Loucy (cell line): ENCODE data around the gene MT2A.

Experiments used
- H2AFZ ChIP-seq: fragments of 200-600 bp; sonication (generic); 2 replicates; pipeline ENCODE4 v1.6.0; 2016; ENCODE audit warnings: antibody characterized with exemption, mild to moderate bottlenecking, low read length, moderate library complexity
- H3F3A ChIP-seq: fragments of 200-600 bp; 2 replicates; pipeline ENCODE4 v1.6.0; 2016; ENCODE audit warnings: antibody characterized with exemption, low read depth, mild to moderate bottlenecking
- H3K27me3 ChIP-seq: fragments of 200-600 bp; sonication (generic); 2 replicates; pipeline ENCODE4 v1.6.1; 2014; ENCODE audit warnings: low read length, mild to moderate bottlenecking; ENCODE audit not compliant: insufficient read depth, poor library complexity, severe bottlenecking
- H3K36me3 ChIP-seq: fragments of 200-600 bp; sonication (generic); 2 replicates; pipeline ENCODE4 v1.6.1; 2016; ENCODE audit warnings: low read length; ENCODE audit not compliant: insufficient read depth
- H3K4me1 ChIP-seq: fragments of 200-600 bp; sonication (generic); 2 replicates; pipeline ENCODE4 v1.5.1; 2014; ENCODE audit warnings: low read length, mild to moderate bottlenecking; ENCODE audit not compliant: insufficient read depth, poor library complexity, severe bottlenecking
- H3K4me2 ChIP-seq: fragments of 200-600 bp; sonication (generic); 2 replicates; pipeline ENCODE4 v1.6.0; 2014; ENCODE audit warnings: antibody characterized with exemption, low read length, low read depth, mild to moderate bottlenecking; ENCODE audit not compliant: poor library complexity, severe bottlenecking
- H3K4me3 ChIP-seq: fragments of 200-600 bp; sonication (generic); 2 replicates; pipeline ENCODE4 v1.5.1; 2014; ENCODE audit warnings: low read length, mild to moderate bottlenecking, mixed read lengths; ENCODE audit not compliant: poor library complexity, severe bottlenecking
- H3K79me2 ChIP-seq: fragments of 200-600 bp; sonication (generic); 2 replicates; pipeline ENCODE4 v1.6.1; 2014; ENCODE audit warnings: low read length; ENCODE audit not compliant: insufficient read depth
- H3K9ac ChIP-seq: fragments of 200-600 bp; sonication (generic); 2 replicates; pipeline ENCODE4 v1.6.0; 2014; ENCODE audit warnings: mild to moderate bottlenecking, low read depth, low read length, moderate library complexity; ENCODE audit not compliant: poor library complexity, severe bottlenecking
- H3K9me2 ChIP-seq: fragments of 200-600 bp; sonication (generic); replicated peaks from 2 replicates; pipeline ENCODE4 v1.6.1; 2016; ENCODE audit warnings: low read depth, low read length, mixed read lengths
- H3K9me3 ChIP-seq: fragments of 200-600 bp; sonication (generic); 2 replicates; pipeline ENCODE4 v1.6.1; 2014; ENCODE audit warnings: mild to moderate bottlenecking, antibody characterized with exemption, low read length, low read depth; ENCODE audit not compliant: insufficient read depth
- H4K20me1 ChIP-seq: fragments of 200-600 bp; sonication (generic); 2 replicates; pipeline ENCODE4 v1.6.0; 2014; ENCODE audit warnings: antibody characterized with exemption, low read length, mild to moderate bottlenecking; ENCODE audit not compliant: insufficient read depth, poor library complexity, severe bottlenecking
- EZH2phosphoT487 ChIP-seq: fragments of 200-600 bp; IDR thresholded peaks from 2 replicates; pipeline ENCODE4 v1.6.1; 2018; ENCODE audit warnings: antibody characterized with exemption, mild to moderate bottlenecking, moderate library complexity, borderline replicate concordance
- TF ChIP-seq, protein P1 (sequence below): fragments of 200-600 bp; sonication (generic); conservative IDR thresholded peaks from 2 replicates; pipeline ENCODE4 v1.5.1; 2014; ENCODE audit warnings: mild to moderate bottlenecking, antibody characterized with exemption, low read length

Gene MT2A

DNA sequence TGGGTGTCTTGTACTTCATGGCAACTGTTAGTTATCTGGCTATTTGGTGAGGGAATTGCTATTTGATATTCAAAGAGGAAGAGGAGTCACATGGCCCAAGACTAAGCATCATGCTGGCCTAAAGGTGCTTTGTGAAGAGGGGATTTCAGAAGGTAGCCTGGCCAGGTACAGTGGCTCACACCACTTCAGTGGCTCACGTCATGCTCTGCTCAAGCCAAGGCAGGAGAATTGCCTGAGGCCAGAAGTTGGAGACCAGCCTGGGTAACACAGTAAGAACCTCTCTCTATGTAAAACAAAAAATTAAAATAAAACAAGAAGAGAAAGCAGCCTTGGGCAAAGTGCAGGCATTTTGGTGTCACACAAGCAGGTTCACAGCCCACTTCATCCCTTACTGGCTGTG, 36.9 kb downstream of the MT2A start:
- Histone ChIP-seq H3K4me1 (no peaks in the 10 kb centered on the region), H2AFZ (no peak overlapping the region), H3K36me3 (no peaks in the 10 kb centered on the region), H3K9ac (no peak overlapping the region), H3K27me3 (no peaks in the 10 kb centered on the region), H3K9me2 (no peaks in the 10 kb centered on the region), H3K4me3 (no peak overlapping the region), H3K9me3 (no peaks in the 10 kb centered on the region), H3K4me2 (no peak overlapping the region), H3F3A (no peaks in the 10 kb centered on the region), H3K79me2 (no peaks in the 10 kb centered on the region), H4K20me1 (no peaks in the 10 kb centered on the region)
- no peak for TF ChIP-seq EZH2phosphoT487
- TF ChIP-seq, protein P1, sequence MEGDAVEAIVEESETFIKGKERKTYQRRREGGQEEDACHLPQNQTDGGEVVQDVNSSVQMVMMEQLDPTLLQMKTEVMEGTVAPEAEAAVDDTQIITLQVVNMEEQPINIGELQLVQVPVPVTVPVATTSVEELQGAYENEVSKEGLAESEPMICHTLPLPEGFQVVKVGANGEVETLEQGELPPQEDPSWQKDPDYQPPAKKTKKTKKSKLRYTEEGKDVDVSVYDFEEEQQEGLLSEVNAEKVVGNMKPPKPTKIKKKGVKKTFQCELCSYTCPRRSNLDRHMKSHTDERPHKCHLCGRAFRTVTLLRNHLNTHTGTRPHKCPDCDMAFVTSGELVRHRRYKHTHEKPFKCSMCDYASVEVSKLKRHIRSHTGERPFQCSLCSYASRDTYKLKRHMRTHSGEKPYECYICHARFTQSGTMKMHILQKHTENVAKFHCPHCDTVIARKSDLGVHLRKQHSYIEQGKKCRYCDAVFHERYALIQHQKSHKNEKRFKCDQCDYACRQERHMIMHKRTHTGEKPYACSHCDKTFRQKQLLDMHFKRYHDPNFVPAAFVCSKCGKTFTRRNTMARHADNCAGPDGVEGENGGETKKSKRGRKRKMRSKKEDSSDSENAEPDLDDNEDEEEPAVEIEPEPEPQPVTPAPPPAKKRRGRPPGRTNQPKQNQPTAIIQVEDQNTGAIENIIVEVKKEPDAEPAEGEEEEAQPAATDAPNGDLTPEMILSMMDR: no peak

DNA sequence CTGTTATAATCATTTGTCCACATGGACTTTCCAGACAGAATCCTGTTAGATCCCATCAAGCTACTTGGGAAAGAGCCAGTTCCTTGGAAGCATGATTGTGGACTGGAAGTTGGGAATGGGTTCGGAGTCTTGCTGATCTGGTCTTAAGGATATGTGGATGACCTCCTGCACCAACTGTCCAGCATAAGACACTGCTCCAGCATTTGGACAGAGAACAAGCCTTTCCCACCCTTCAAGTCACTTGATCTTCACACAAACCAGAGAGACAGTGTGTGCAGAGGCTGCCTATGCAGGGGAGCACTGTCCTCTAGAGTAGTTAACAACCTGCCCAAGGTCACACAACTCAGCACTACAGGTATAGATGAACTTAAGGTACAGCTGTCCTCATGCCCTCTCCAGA, 37.5 kb downstream of the MT2A start:
- H3K4me1 ChIP-seq: no peaks in the 10 kb centered on the region
- H2AFZ ChIP-seq: no peak overlapping the region
- H3K9me3 ChIP-seq: no peaks in the 10 kb centered on the region
- H3K79me2 ChIP-seq: no peaks in the 10 kb centered on the region
- H3K9me2 ChIP-seq: no peaks in the 10 kb centered on the region
- H3K4me3 ChIP-seq: no peak overlapping the region
- H4K20me1 ChIP-seq: no peaks in the 10 kb centered on the region
- no peak overlapping the region for H3K4me2 ChIP-seq
- no peak for TF ChIP-seq EZH2phosphoT487
- TF ChIP-seq, protein P1: no peak
- no peaks in the 10 kb centered on the region for H3K36me3 ChIP-seq
- no peaks in the 10 kb centered on the region for H3K27me3 ChIP-seq
- H3F3A ChIP-seq: no peaks in the 10 kb centered on the region
- H3K9ac ChIP-seq: no peak overlapping the region

DNA sequence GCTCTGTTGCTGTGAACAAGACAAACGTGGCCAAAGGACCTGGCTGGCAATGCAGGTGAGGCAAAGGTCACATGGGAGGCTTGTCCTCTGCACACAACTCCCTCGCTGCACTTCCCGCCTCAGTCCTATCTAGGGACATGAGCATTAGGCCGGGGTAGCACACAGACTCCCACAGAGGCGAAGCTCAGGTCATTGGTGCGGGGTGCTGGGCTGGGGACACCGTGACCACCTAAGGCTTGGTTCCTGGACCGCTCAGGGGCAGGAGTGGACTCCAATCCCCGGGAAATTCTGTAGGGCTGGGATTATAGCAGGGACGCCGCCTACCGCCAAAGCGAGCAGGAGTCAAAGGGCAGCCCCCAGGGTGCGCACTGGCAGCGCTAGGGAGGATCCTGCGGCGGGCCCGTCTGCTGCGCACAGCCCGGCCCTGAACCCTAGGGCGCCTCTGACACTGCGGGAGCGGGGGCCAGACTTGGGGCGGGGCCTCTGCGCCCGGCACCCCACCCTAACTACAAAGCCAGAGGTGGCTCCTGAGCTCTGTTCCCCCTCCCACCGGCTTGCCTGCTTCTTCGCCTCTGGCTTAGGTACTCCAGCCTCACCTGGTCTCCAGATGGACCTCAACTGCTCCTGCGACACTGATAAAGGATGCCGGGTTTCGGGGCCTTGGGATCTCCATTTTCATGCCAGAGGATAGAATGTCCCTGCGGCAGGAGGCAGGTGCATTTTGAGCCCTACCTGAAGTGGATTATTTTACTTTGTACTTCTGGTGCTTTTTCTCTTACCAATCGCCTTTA, 39.5 kb downstream of the MT2A start:
- no peaks in the 10 kb centered on the region for H3K36me3 ChIP-seq
- no peak overlapping the region for H3K4me3 ChIP-seq
- H3F3A ChIP-seq: no peaks in the 10 kb centered on the region
- no peaks in the 10 kb centered on the region for H3K79me2 ChIP-seq
- H3K9ac ChIP-seq: no peak overlapping the region
- no peak overlapping the region for H3K4me2 ChIP-seq
- H3K27me3 ChIP-seq: no peaks in the 10 kb centered on the region
- H3K4me1 ChIP-seq: no peaks in the 10 kb centered on the region
- H2AFZ ChIP-seq: no peak overlapping the region
- no peaks in the 10 kb centered on the region for H4K20me1 ChIP-seq
- TF ChIP-seq, protein P1: no peak
- no peak for TF ChIP-seq EZH2phosphoT487
- H3K9me2 ChIP-seq: no peaks in the 10 kb centered on the region
- H3K9me3 ChIP-seq: no peaks in the 10 kb centered on the region
